Activated naive CD4-positive, alpha-beta T cell treated with anti-CD3 and anti-CD28 coated beads, Interleukin-2, amount 10 ng/mL, durations not matched to agents 7 days and 5 days (primary cell): ENCODE measurements around the gene TAB2.
"Not testable (repeated sequence)": the region's sequence is repeated elsewhere in the genome, so short reads cannot be mapped to it uniquely, and the experiment has no call there.

Experiments used
- CTCF ChIA-PET: fragments of 350-600 bp; sonication (Branson Sonifier 250); formaldehyde crosslinking; loops from one replicate; lab custom pipeline; 2021; ENCODE audit warnings: antibody characterized with exemption; lab: Charles Lee
- DNase-seq: peaks from one replicate; pipeline ENCODE4 v3.0.0-alpha.2; 2020
- H3K27ac Mint-ChIP-seq: one replicate; pipeline ENCODE4 v1.8.0; 2021; ENCODE audit warnings: mild to moderate bottlenecking, moderate library complexity, mixed read lengths
- H3K27me3 Mint-ChIP-seq: one replicate; pipeline ENCODE4 v1.8.0; 2021; ENCODE audit warnings: mild to moderate bottlenecking, mixed read lengths
- H3K36me3 Mint-ChIP-seq: one replicate; pipeline ENCODE4 v1.8.0; 2021; ENCODE audit warnings: mixed read lengths
- H3K4me1 Mint-ChIP-seq: one replicate; pipeline ENCODE4 v1.8.0; 2021; ENCODE audit warnings: mixed read lengths
- H3K4me3 Mint-ChIP-seq: one replicate; pipeline ENCODE4 v1.8.0; 2021; ENCODE audit warnings: mild to moderate bottlenecking, moderate library complexity, mixed read lengths
- H3K9me3 Mint-ChIP-seq: one replicate; pipeline ENCODE4 v1.8.0; 2021; ENCODE audit warnings: mixed read lengths

TAB2 gene

DNA sequence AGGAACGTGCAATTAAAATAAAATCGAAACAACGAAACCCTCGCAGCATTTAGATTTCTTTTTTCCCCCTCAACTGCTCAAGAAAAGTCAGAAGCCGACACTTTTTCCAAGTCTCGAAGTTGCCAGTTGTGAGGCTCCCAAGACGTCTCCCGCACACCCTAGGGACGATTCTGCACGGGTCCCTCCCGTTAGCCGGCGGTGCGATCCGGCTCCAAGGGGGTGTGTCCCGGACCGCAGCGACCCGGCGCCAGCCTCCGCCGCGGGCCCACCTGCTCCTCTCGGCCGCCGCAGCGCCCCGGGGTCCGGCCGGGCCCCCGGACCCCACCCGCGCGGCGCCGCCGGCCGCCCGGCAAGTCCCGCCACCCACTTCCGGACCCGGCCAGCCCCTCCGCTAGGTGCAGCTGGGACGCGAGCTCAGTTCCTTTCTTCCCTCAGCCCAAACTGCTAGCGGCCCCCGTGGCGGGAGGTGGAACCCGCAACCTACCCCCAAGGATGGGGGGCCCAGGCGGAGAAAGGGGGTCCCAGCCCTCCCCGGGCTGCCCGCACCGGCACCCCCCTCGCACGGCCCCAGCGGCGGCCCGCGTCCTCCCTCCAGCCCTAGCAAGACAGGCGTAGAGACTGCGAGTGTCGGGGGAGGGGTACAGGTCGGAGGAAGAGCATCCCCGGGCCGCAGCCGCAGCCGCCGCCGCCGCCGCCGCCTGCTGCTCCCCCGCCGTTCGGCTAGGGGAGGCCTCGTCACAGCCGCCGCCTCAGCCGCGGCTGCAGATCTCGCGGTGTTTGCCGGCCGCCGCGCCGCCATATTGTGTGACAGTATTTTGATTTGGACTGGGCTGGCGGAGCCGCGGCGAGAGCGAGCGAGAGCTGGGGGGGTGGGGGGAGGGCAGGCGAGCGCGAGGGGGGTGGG, 520 bp upstream of the TAB2 start:
- peaks cover 45% of the 10 kb centered on the region for H3K4me1 Mint-ChIP-seq
- H3K9me3 Mint-ChIP-seq = peaks cover 3% of the 10 kb centered on the region
- H3K36me3 Mint-ChIP-seq = peaks cover 28% of the 10 kb centered on the region
- DNase-seq = peak; percentile 93
- CTCF ChIA-PET = interaction anchor here (1.5 kb wide), 1 partner anchor 223 kb away, joined by 3 read pairs; no protein-coding TSS in a partner anchor
- H3K27me3 Mint-ChIP-seq = no peaks in the 10 kb centered on the region
- peak overlapping the region; percentile 88 for H3K4me3 Mint-ChIP-seq
- peak overlapping the region; percentile 92 for H3K27ac Mint-ChIP-seq

- CTCF ChIA-PET = interaction anchor here (1.5 kb wide), 2 partner anchors 224 to 239 kb away, joined by 3 read pairs; no protein-coding TSS in a partner anchor
- Mint-ChIP-seq H3K4me3 (peak overlapping the region; percentile 88), H3K9me3 (no peaks in the 10 kb centered on the region), H3K27me3 (no peaks in the 10 kb centered on the region), H3K27ac (peak overlapping the region; percentile 95), H3K4me1 (peaks cover 53% of the 10 kb centered on the region), H3K36me3 (peaks cover 37% of the 10 kb centered on the region)
- DNase-seq = no peak
Measured at GRCh38 chr6:149318581-149319286, 1.2 kb downstream of the TAB2 start.

DNA sequence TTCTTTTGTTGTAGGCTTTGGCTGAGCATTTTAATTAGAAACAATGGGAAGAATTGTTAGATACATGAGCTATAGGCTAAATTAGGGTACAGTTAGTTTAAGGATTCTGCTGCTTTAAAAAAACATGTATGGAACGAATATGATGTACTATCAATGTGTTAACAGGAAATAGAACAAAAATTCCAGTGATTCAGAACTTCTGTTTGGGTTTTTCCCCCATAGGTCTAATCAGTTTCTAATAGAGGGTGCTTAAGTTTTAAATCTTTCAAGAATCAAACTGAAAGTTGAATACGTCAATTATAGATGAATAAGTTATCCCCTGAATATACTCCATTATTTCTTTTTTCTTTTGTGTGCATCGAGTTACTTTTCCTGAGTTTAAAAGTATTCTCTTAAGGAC, 1.9 kb downstream of the TAB2 start:
- H3K27me3 Mint-ChIP-seq = no peaks in the 10 kb centered on the region
- CTCF ChIA-PET = interaction anchor here (1.5 kb wide), 1 partner anchor 239 kb away, joined by 3 read pairs; no protein-coding TSS in a partner anchor
- H3K9me3 Mint-ChIP-seq = no peaks in the 10 kb centered on the region
- H3K36me3 Mint-ChIP-seq = peaks cover 39% of the 10 kb centered on the region
- peak overlapping the region; percentile 95 for H3K27ac Mint-ChIP-seq
- peak overlapping the region; percentile 88 for H3K4me3 Mint-ChIP-seq
- DNase-seq = no peak
- peaks cover 53% of the 10 kb centered on the region for H3K4me1 Mint-ChIP-seq

GRCh38 chr6:149320016-149320415, 2.5 kb downstream of the TAB2 start:
- H3K4me1 Mint-ChIP-seq = peaks cover 55% of the 10 kb centered on the region
- DNase-seq = peak; percentile 25
- H3K27me3 Mint-ChIP-seq, H3K9me3 Mint-ChIP-seq: not testable (repeated sequence)
- H3K36me3 Mint-ChIP-seq = peaks cover 43% of the 10 kb centered on the region
- CTCF ChIA-PET = interaction anchor here (1.5 kb wide), 1 partner anchor 240 kb away, joined by 3 read pairs; no protein-coding TSS in a partner anchor
- H3K27ac Mint-ChIP-seq = peak overlapping the region; percentile 95
- H3K4me3 Mint-ChIP-seq = peak overlapping the region; percentile 88

DNA sequence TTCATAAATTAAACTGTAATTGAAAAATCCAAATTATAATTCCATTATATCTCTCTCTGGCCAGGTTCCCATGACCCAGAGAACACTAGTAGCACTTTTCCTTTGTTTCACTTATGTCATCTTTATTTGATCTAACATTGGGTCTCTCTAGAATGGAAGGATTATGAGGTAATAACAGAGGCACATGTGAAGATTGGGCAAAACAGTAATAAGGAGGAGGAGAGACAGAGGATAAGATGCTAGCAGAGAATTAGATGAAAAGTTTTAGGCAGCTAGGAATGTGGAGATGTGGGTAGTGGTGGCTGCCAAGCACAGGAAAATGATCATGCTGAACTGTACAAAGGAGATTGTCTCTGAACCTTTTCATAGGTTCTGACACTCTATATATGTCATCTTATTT, 3.3 kb downstream of the TAB2 start:
- Mint-ChIP-seq H3K9me3 (no peaks in the 10 kb centered on the region), H3K27me3 (no peaks in the 10 kb centered on the region), H3K27ac (peak overlapping the region; percentile 61), H3K4me1 (peaks cover 56% of the 10 kb centered on the region), H3K4me3 (peak overlapping the region; percentile 88), H3K36me3 (peaks cover 44% of the 10 kb centered on the region)
- CTCF ChIA-PET = interaction anchor here (0.6 to 1.9 kb wide), 4 partner anchors 10 to 111 kb away, joined by 3 to 5 read pairs (median 4); no protein-coding TSS in a partner anchor
- DNase-seq = no peak

DNA sequence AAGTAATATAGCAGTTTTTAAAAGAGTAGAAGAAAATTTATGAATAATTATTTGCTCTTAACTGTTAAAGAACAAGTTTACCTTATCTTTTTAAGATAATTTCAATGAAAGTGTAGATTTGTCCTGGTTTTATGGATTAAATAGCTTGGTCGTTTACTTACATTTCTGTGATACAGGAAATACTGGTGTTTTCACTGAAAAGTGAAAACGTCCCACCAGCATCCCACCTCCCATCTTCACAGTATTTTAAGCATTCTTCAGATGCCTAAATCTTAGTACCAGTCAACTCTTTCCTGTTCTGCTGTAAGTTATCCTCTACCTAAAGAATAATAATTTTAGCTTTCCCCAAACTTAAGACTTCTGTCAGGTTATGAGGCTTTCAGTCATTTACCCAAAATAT, 5.8 kb downstream of the TAB2 start:
- DNase-seq = no peak
- Mint-ChIP-seq H3K4me3 (peak overlapping the region; percentile 62), H3K27me3 (no peaks in the 10 kb centered on the region), H3K9me3 (no peaks in the 10 kb centered on the region), H3K27ac (peak overlapping the region; percentile 70), H3K4me1 (peaks cover 76% of the 10 kb centered on the region), H3K36me3 (peaks cover 57% of the 10 kb centered on the region)
- CTCF ChIA-PET = interaction anchor here (0.8 to 1.3 kb wide), 2 partner anchors 9 to 295 kb away, joined by 3 to 4 read pairs; no protein-coding TSS in a partner anchor

DNA sequence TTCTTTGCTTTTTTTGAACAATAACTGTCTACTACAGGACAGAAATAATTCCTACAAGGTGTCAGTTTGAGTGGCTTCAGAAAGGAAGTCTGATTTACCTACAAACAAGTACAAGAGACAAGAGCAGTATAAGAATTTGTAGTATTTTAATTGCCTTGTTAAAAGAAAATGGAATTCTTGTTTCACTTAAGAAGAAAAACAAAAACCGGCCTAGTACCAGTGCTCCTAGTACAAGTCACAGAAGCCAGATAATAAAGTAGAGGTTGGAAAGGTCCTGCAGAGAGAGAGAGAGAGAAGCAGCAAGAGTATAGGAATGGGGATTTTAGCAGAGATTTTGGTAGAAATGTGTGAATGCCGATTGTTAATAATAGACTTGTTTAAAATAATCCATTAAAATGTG, 6.4 kb downstream of the TAB2 start:
- Mint-ChIP-seq H3K4me3 (peak overlapping the region; percentile 62), H3K9me3 (no peaks in the 10 kb centered on the region), H3K27ac (peak overlapping the region; percentile 70), H3K27me3 (no peaks in the 10 kb centered on the region), H3K4me1 (peaks cover 82% of the 10 kb centered on the region), H3K36me3 (peaks cover 57% of the 10 kb centered on the region)
- DNase-seq = no peak
- CTCF ChIA-PET = no interaction called here

GRCh38 chr6:149324428-149324827, 6.9 kb downstream of the TAB2 start:
- H3K27me3 Mint-ChIP-seq = no peaks in the 10 kb centered on the region
- H3K4me1 Mint-ChIP-seq = peaks cover 87% of the 10 kb centered on the region
- peaks cover 56% of the 10 kb centered on the region for H3K36me3 Mint-ChIP-seq
- peak overlapping the region; percentile 49 for H3K4me3 Mint-ChIP-seq
- peak overlapping the region; percentile 81 for H3K27ac Mint-ChIP-seq
- H3K9me3 Mint-ChIP-seq = no peaks in the 10 kb centered on the region
- CTCF ChIA-PET = interaction anchor here (0.6 to 1.9 kb wide), 4 partner anchors 73 to 244 kb away, joined by 3 to 10 read pairs (median 4); no protein-coding TSS in a partner anchor
- DNase-seq = no peak

DNA sequence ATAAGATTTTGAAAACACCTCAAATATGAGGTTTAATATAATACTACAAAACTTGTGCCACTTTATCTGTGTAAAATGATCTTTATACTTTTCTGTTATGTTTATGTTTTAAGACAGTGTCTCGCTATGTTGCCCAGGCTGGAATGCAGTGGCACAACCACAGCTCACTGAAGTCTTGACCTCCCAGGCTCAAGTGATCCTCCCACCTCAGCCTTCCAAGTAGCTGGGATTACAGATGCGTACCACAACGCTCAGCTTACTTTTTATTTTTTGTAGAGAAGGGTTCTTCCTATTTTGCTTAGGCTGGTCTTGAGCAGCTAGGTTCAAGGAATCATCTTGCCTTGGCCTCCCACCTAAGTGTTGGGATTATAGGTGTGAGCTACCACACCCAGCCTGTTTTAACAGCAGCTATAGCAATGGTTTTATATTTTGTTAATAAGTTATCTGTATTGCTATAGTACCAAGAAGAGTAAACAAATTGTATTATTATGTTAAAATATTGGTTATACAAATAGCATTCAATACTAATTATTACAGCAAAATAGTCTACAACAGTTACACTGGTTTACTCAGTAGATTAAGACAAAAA, 8.2 kb downstream of the TAB2 start:
- CTCF ChIA-PET = interaction anchor here (1.3 to 1.9 kb wide), 2 partner anchors 106 to 245 kb away, joined by 3 to 10 read pairs; no protein-coding TSS in a partner anchor
- Mint-ChIP-seq H3K9me3 (no peaks in the 10 kb centered on the region), H3K27me3 (no peaks in the 10 kb centered on the region), H3K36me3 (peaks cover 56% of the 10 kb centered on the region), H3K4me3 (no peak overlapping the region), H3K27ac (peak overlapping the region; percentile 53), H3K4me1 (peaks cover 93% of the 10 kb centered on the region)
- no peak for DNase-seq

- Mint-ChIP-seq H3K27ac (no peak overlapping the region), H3K4me3 (no peak overlapping the region), H3K4me1 (peaks cover 96% of the 10 kb centered on the region), H3K9me3 (no peaks in the 10 kb centered on the region), H3K27me3 (no peaks in the 10 kb centered on the region), H3K36me3 (peaks cover 53% of the 10 kb centered on the region)
- no peak for DNase-seq
- CTCF ChIA-PET = no interaction called here
Measured at GRCh38 chr6:149327638-149328037, 10.1 kb downstream of the TAB2 start.

DNA sequence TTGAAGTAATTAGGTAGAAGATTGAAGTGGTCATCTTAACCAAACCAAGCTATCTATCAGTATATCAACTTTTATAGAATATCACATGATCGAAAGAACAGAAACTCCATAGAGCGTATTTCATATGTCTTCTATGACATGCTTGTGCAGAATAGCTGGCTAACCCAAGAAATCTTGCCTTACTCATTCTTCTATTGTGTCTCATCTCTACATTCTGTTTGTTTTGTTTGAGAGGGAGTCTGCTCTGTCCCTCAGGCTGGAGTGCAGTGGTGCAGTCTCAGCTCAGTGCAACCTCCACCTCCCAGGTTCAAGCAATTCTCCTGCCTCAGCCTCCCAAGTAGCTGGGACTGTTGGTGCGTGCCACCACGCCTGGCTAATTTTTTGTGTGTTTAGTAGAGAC, 10.6 kb downstream of the TAB2 start:
- peaks cover 95% of the 10 kb centered on the region for H3K4me1 Mint-ChIP-seq
- H3K27ac Mint-ChIP-seq = peak overlapping the region; percentile 8

GRCh38 chr6:149329529-149329928, 12.0 kb downstream of the TAB2 start:
- Mint-ChIP-seq H3K27me3 (no peaks in the 10 kb centered on the region), H3K27ac (peak overlapping the region; percentile 42), H3K4me1 (peaks cover 96% of the 10 kb centered on the region), H3K9me3 (no peaks in the 10 kb centered on the region), H3K4me3 (no peak overlapping the region), H3K36me3 (peaks cover 47% of the 10 kb centered on the region)
- no peak for DNase-seq
- CTCF ChIA-PET = no interaction called here

More for the DNA sequence above, 10.6 kb downstream of the TAB2 start:
- H3K4me3 Mint-ChIP-seq = no peak overlapping the region
- H3K36me3 Mint-ChIP-seq = peaks cover 51% of the 10 kb centered on the region
- no peaks in the 10 kb centered on the region for H3K9me3 Mint-ChIP-seq
- CTCF ChIA-PET = no interaction called here
- H3K27me3 Mint-ChIP-seq = no peaks in the 10 kb centered on the region
- no peak for DNase-seq

GRCh38 chr6:149330133-149330532, 12.6 kb downstream of the TAB2 start:
- Mint-ChIP-seq H3K4me1 (peaks cover 96% of the 10 kb centered on the region), H3K9me3 (no peaks in the 10 kb centered on the region), H3K27ac (peak overlapping the region; percentile 42), H3K36me3 (peaks cover 49% of the 10 kb centered on the region), H3K27me3 (no peaks in the 10 kb centered on the region), H3K4me3 (no peak overlapping the region)
- CTCF ChIA-PET = no interaction called here
- DNase-seq = no peak
